HEK293 (cell line): Measurements from ENCODE around the gene FBXO42.

Source experiments
- CTCF ChIA-PET: fragments of 350-600 bp; formaldehyde crosslinking; extraction: SDS; loops from one replicate; lab custom pipeline; 2021; ENCODE audit warnings: antibody characterized with exemption; lab: Yijun Ruan, JAX
- POLR2A ChIA-PET: fragments of 300-600 bp; formaldehyde crosslinking; extraction: SDS; loops from one replicate; lab custom pipeline; 2020; ENCODE audit warnings: antibody characterized with exemption, inconsistent platforms; lab: Yijun Ruan, JAX
- H3K27ac ChIP-seq: fragments of 200-500 bp; sonication (Bioruptor generic); 2 replicates; pipeline ENCODE4 v1.5.1; 2014; ENCODE audit warnings: low read depth, low read length, control low read depth, inconsistent platforms; ENCODE audit errors: extremely low read depth
- H3K36me3 ChIP-seq, 2 experiments: fragments of 200-500 bp in 1 of 2; sonication (Bioruptor generic) in 1 of 2; 1 replicate in 1 of 2; 2 replicates in 1 of 2; pipeline ENCODE4 v1.5.1; 2014 to 2017; ENCODE audit warnings: inconsistent platforms in 2 of 2, low read length in 2 of 2; ENCODE audit not compliant: control insufficient read depth in 2 of 2, insufficient read depth in 1 of 2
- H3K4me1 ChIP-seq: fragments of 200-500 bp; sonication (Bioruptor generic); 2 replicates; pipeline ENCODE4 v1.5.1; 2014; ENCODE audit warnings: mild to moderate bottlenecking, low read length, inconsistent platforms; ENCODE audit not compliant: control insufficient read depth, insufficient read depth
- H3K4me3 ChIP-seq: 2 replicates; pipeline ENCODE4 v1.5.1; 2011; ENCODE audit warnings: low read depth, mild to moderate bottlenecking, control low read depth, low read length, moderate library complexity
- H3K9me3 ChIP-seq: fragments of 200-500 bp; sonication (Bioruptor generic); 2 replicates; pipeline ENCODE4 v1.5.1; 2014; ENCODE audit warnings: low read depth, low read length, inconsistent platforms; ENCODE audit not compliant: control insufficient read depth, insufficient read depth
- HIC1 ChIP-seq: fragments of 450-650 bp; formaldehyde crosslinking; IDR thresholded peaks from 2 replicates; pipeline ENCODE4 v1.5.1; 2016; ENCODE audit warnings: missing biosample characterization, missing genetic modification characterization
- HOXD13 ChIP-seq: sonication (generic); formaldehyde crosslinking; IDR thresholded peaks from 2 replicates; pipeline ENCODE4 v1.8.0; 2022; ENCODE audit warnings: missing genetic modification reagents, borderline replicate concordance
- IKZF3 ChIP-seq: fragments of 450-650 bp; IDR thresholded peaks from 2 replicates; pipeline ENCODE4 v1.5.0; 2018; ENCODE audit warnings: missing biosample characterization, mild to moderate bottlenecking, missing genetic modification characterization, moderate library complexity
- TCF7L2 ChIP-seq: IDR thresholded peaks from 2 replicates; pipeline ENCODE4 v1.6.1; 2011; ENCODE audit warnings: low read depth, mild to moderate bottlenecking, inconsistent platforms, low read length, moderate library complexity, borderline replicate concordance
- YY2 ChIP-seq: fragments of 450-650 bp; formaldehyde crosslinking; IDR thresholded peaks from 2 replicates; pipeline ENCODE4 v1.5.1; 2016; ENCODE audit warnings: missing biosample characterization, missing genetic modification characterization
- ZBTB20 ChIP-seq: fragments of 450-650 bp; formaldehyde crosslinking; IDR thresholded peaks from 2 replicates; pipeline ENCODE4 v1.5.1; 2016; ENCODE audit warnings: missing biosample characterization, missing genetic modification characterization
- ZFHX2 ChIP-seq: fragments of 450-650 bp; formaldehyde crosslinking; conservative IDR thresholded peaks from 2 replicates; pipeline ENCODE4 v1.5.1; 2016; ENCODE audit warnings: missing biosample characterization, missing genetic modification characterization
- ZIC2 ChIP-seq: fragments of 450-650 bp; formaldehyde crosslinking; IDR thresholded peaks from 2 replicates; pipeline ENCODE4 v1.5.1; 2016; ENCODE audit warnings: missing biosample characterization, missing genetic modification characterization
- ZNF10 ChIP-seq: fragments of 450-650 bp; formaldehyde crosslinking; IDR thresholded peaks from 2 replicates; pipeline ENCODE4 v1.5.1; 2017; ENCODE audit warnings: missing biosample characterization, missing genetic modification characterization
- ZNF114 ChIP-seq: fragments of 450-650 bp; formaldehyde crosslinking; IDR thresholded peaks from 2 replicates; pipeline ENCODE4 v1.5.0; 2017; ENCODE audit warnings: missing biosample characterization, missing genetic modification characterization
- ZNF394 ChIP-seq: fragments of 450-650 bp; formaldehyde crosslinking; IDR thresholded peaks from 2 replicates; pipeline ENCODE4 v1.5.1; 2016; ENCODE audit warnings: missing biosample characterization, missing genetic modification characterization, mild to moderate bottlenecking, moderate library complexity, borderline replicate concordance
- ZNF513 ChIP-seq: fragments of 450-650 bp; IDR thresholded peaks from 2 replicates; pipeline ENCODE4 v1.5.1; 2018; ENCODE audit warnings: missing biosample characterization, missing genetic modification characterization
- ZNF521 ChIP-seq: fragments of 450-650 bp; formaldehyde crosslinking; IDR thresholded peaks from 2 replicates; pipeline ENCODE4 v1.5.1; 2017; ENCODE audit warnings: missing biosample characterization, mild to moderate bottlenecking, missing genetic modification characterization
- ZNF555 ChIP-seq: fragments of 450-650 bp; formaldehyde crosslinking; conservative IDR thresholded peaks from 2 replicates; pipeline ENCODE4 v1.5.1; 2017; ENCODE audit warnings: missing biosample characterization, mild to moderate bottlenecking, missing genetic modification characterization, inconsistent platforms
- ZNF561 ChIP-seq: fragments of 450-650 bp; IDR thresholded peaks from 2 replicates; pipeline ENCODE4 v1.5.1; 2018; ENCODE audit warnings: missing biosample characterization, missing genetic modification characterization, borderline replicate concordance
- ZNF585B ChIP-seq: fragments of 450-650 bp; formaldehyde crosslinking; IDR thresholded peaks from 2 replicates; pipeline ENCODE4 v1.5.1; 2016; ENCODE audit warnings: missing biosample characterization, missing genetic modification characterization
- ZNF624 ChIP-seq: fragments of 450-650 bp; formaldehyde crosslinking; IDR thresholded peaks from 2 replicates; pipeline ENCODE4 v1.5.1; 2017; ENCODE audit warnings: missing biosample characterization, missing genetic modification characterization
- ZNF677 ChIP-seq: fragments of 450-650 bp; IDR thresholded peaks from 2 replicates; pipeline ENCODE4 v1.5.0; 2018; ENCODE audit warnings: missing biosample characterization, mild to moderate bottlenecking, missing genetic modification characterization, moderate library complexity
- ZNF785 ChIP-seq: fragments of 450-650 bp; formaldehyde crosslinking; IDR thresholded peaks from 2 replicates; pipeline ENCODE4 v1.5.1; 2016; ENCODE audit warnings: missing biosample characterization, missing genetic modification characterization
- ZSCAN23 ChIP-seq: fragments of 450-650 bp; formaldehyde crosslinking; IDR thresholded peaks from 2 replicates; pipeline ENCODE4 v1.5.1; 2016; ENCODE audit warnings: missing biosample characterization, missing genetic modification characterization
- TF ChIP-seq, protein P1 (sequence below): fragments of 450-650 bp; formaldehyde crosslinking; IDR thresholded peaks from 2 replicates; pipeline ENCODE4 v1.5.1; 2016; ENCODE audit warnings: missing biosample characterization, missing genetic modification characterization
- TF ChIP-seq, protein P2 (sequence below): fragments of 450-650 bp; formaldehyde crosslinking; IDR thresholded peaks from 2 replicates; pipeline ENCODE4 v1.5.1; 2016; ENCODE audit warnings: missing biosample characterization, missing genetic modification characterization

FBXO42 gene

GRCh38 chr1:16351994-16352841, at the start of gene FBXO42 (continued):
- TF ChIP-seq HIC1 (tag by site-specific recombination) (peak; percentile 98), ZNF785 (no peak), YY2 (tag by site-specific recombination) (peak; percentile 86), ZNF677 (tag by site-specific recombination) (no peak), ZNF555 (tag by site-specific recombination) (no peak), ZNF521 (tag by site-specific recombination) (no peak), ZSCAN23 (tag by site-specific recombination) (no peak), ZBTB20 (tag by site-specific recombination) (peak; percentile 96), ZNF114 (tag by site-specific recombination) (no peak), ZNF513 (0 out of 2 replicates have a peak, but pooled peaks have one; percentile 25), ZFHX2 (tag by site-specific recombination) (peak; percentile 74), HOXD13 (no peak), ZNF624 (tag by site-specific recombination) (no peak), ZNF585B (no peak), TCF7L2 (no peak), ZNF561 (tag by site-specific recombination) (peak; percentile 74; the same call in 1 of the 2 replicates), ZIC2 (no peak), IKZF3 (tag by site-specific recombination) (no peak)
- TF ChIP-seq, protein P1, sequence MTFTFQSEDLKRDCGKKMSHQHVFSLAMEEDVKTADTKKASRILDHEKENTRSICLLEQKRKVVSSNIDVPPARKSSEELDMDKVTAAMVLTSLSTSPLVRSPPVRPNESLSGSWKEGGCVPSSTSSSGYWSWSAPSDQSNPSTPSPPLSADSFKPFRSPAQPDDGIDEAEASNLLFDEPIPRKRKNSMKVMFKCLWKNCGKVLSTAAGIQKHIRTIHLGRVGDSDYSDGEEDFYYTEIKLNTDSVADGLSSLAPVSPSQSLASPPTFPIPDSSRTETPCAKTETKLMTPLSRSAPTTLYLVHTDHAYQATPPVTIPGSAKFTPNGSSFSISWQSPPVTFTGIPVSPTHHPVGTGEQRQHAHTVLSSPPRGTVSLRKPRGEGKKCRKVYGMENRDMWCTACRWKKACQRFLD (tag by site-specific recombination) = no peak
- TF ChIP-seq, protein P2, sequence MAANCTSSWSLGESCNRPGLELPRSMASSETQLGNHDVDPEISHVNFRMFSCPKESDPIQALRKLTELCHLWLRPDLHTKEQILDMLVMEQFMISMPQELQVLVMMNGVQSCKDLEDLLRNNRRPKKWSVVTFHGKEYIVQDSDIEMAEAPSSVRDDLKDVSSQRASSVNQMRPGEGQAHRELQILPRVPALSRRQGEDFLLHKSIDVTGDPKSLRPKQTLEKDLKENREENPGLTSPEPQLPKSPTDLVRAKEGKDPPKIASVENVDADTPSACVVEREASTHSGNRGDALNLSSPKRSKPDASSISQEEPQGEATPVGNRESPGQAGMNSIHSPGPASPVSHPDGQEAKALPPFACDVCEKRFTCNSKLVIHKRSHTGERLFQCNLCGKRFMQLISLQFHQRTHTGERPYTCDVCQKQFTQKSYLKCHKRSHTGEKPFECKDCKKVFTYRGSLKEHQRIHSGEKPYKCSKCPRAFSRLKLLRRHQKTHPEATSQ (tag by site-specific recombination) = 0 out of 2 replicates have a peak, but pooled peaks have one; percentile 33

- H3K36me3 ChIP-seq = peaks cover 0 to 63% of the 10 kb centered on the region in 2 experiments; a peak in 2 of 3 replicates
- ChIA-PET POLR2A (no interaction called here), CTCF (interaction anchor here (0.5 to 0.6 kb wide), 2 partner anchors 24 to 72 kb away, joined by 3 read pairs; no protein-coding TSS in a partner anchor)
These were observed 46.2 kb upstream of the FBXO42 start for GRCh38 chr1:16398371-16398953.

More at GRCh38 chr1:16398371-16398953, 46.2 kb upstream of the FBXO42 start:
- no peaks in the 10 kb centered on the region for H3K9me3 ChIP-seq
- H3K27ac ChIP-seq = no peak overlapping the region
- H3K4me1 ChIP-seq = no peaks in the 10 kb centered on the region
- no peak overlapping the region for H3K4me3 ChIP-seq
- no peak for TF ChIP-seq ZNF10 (tag by site-specific recombination)
- no peak for TF ChIP-seq ZNF394 (tag by site-specific recombination)
- TF ChIP-seq ZIC2 = peak; percentile 45
